GM18867 (cell line): ENCODE measurements around the gene TANC2.

Experiments
- ATAC-seq: cut with Tn5 transposase; IDR thresholded peaks from one replicate; pipeline ENCODE4 v1.9.1; 2021; ENCODE audit warnings: mild to moderate bottlenecking, moderate library complexity; ENCODE audit not compliant: unreplicated experiment

TANC2 gene

DNA sequence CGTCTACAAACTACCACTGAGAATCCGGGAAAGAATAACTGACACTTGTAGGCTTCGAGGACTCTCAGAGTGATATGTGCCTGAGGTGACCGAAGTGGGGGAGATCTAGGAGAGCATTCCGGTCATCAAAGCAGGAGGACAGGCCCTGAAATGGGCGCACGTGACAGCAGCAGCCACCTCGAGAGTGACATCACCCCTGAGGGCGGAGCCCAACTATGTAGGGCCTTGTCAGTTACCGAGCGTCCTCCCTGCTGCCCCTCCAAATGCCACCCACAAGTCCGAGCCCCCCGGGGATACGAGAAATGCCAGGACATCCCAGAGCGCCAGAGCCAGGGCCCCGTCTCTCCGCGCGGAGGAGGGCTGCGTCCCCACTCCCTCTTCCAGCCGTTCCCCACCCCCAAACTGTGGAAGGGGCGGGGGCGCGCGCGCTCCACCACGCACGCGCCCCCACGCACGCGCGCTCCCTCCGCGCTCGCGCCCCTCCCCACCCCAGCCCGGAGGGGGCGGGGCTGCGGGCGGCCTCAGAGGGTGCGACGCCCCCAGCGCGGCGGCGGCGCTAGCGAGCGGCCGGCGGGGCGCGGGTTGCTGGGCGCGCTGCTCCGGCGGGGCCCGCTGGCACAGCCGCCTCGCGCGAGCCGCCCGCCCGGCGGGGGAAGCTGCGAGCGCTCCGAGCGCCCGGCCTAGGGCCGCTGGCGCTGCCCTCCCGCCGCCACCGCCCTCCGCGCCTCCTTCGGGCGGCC is at the start of gene TANC2:
TANC2 (plus strand) TSS at position 550 of the 740 bp plus-strand sequence. CDS start 43,325 bp downstream, outside the sequence.
- peak; percentile 56 for ATAC-seq

DNA sequence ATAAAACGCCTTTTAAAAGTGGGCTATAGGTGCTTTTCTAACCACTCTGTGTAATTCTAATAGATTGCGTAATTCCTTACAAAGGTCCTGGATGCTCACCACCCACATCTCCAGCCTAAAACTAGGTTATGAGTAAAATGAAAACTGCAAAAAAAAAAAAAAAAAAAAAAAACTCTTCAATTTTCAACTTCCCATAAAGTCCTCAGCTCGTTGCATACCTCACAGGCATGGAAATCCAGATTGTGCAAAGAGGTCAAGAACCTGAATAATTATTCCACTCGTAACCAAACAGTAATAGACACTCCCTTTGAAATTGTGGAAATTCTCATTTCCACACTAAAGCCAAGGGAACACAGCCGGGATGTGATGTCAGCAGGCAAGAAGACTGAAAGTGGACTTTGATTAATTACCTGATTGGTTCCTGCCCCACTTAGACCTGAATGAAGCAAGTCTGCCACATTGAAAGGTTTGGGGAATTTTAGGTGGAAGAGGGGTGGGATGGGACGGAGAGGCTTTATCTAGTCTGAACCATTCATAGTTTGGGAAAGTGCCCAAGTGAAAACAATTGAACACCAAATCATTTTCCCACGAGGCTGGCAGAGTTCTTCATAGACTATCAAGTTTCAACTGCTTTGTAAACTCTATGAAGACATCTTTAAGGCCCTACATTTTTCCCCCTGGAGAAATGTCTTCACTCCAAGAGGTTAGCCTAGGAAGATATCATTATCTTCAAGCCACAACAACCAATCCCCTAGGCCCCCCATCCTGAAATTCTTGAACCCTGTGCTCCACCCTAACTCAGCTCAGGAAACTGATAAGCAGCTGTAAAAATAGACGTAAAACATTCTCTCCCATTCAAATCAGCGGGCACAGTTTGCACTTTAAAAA is 49.1 kb upstream of the TANC2 start:
- ATAC-seq, result no peak

DNA sequence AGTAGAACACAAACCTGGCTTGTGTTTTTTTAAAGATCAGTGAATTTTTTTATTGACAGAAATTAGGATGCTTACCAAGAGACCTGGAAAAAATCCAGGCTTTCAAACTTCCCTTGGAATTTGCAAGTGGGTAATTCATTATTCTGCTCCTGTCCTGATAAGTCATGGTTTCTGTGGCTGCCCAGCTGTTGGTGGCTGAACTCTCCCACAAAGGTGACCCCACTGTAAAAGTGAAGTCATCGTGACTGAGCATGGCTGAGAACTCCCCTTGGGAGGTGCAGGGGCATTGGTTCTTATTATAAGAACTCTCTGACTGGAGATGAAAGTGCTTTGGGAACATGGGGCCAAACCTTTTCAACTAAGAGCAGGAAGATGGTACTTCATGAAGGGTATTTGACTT is 46.6 kb upstream of the TANC2 start:
- no peak for ATAC-seq

DNA sequence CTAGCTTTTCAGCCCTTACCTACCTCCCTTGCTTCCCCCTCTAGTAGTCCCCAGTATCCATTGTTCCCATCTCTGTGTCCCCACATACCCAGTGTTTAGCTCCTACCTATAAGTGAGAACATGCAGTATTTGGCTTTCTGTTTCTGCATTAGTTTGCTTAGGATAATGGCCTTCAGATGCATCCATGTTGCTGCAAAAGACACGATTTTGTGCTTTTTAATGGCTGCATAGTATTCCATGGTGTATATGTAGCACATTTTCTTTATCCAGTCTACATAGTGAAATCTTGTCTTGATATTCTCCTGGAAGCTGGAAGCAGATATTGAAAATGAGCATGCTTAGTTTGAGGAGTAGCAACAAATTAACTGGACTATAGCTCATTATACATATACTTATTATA is 45.7 kb upstream of the TANC2 start:
- ATAC-seq, result no peak

DNA sequence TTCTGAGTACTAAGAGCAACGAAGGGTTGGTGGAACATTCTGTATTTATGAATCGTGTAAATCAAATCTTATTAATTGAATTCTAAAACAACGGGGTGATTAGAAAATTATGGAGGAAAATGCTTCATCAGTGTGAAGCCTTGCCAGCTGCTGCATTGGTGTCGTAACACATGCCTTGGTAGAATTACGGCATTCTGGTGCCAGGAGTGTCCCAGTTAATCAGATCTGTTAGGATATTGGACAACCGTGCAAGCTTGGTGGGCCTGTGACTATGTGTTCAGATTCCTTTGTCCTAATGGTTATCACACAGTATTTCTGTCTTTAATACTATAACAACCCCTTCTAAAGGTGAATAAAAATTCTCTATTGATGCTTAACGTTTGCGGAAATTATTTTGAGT is 44.2 kb upstream of the TANC2 start:
- ATAC-seq, result no peak

DNA sequence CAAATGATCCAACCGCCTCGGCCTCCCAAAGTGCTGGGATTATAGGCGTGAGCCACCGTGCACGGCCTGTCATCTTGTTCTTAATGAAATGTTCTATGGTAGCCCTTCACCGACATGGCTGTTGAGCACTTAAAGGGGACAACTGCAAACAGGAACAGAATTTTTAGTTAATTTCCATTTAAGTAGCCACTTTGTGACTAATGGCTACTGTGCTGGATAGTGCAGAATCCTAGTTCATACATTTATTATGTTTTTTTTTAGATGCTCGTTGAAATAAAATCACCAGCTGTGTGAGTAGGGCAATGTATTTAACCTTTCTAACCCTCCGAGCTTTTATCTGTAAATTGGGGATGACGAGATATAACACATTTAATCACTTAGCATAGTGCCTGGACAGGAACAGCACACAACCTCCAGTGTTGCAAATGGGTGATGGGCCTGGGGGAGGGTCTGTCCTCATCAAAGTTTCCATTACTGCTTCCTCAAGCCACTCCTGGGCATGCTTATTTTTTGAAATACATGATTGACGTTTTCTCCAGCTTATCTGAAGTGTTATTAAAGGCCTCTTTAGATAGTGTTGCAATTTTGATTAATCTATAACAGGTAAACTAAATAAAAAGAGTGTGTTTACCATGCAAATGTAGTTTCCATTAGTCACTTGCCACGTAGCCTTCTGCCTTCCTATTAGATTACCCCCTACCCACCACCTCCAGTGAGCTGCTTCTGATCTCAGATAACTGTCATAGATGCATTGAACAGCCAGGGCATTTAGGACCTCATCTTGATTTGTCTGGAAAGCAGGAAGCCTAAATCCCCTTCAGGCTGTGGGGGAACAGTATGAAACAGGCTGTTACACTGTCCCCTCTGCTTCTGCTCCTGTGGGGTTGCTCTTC is 42.5 kb upstream of the TANC2 start:
- ATAC-seq, result no peak

DNA sequence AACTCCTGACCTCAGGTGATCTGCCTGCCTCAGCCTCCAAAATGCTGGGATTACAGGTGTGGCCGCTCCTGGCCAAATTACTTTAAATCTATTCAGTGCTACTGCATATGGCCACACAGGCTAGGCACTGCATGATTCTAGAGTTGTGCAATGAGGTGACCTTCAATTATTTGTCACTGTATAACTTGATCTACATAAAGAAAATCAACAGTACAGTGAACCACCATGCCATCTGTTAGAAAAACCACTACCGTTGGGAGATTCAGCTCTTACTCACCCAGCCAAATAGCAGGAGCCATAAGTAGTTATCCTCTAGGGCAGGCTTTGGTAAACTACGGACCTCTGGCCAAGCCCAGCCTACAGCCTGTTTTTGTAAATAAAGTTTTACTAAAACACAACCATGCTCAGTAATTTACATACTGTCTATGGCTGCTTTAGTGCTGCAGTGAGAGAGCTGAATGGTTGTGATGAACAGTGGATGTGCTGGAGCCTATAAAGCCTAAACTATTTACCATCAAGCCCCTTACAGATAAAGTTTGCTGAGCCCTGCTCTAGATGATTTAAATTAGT is 40.7 kb upstream of the TANC2 start:
- no peak for ATAC-seq

DNA sequence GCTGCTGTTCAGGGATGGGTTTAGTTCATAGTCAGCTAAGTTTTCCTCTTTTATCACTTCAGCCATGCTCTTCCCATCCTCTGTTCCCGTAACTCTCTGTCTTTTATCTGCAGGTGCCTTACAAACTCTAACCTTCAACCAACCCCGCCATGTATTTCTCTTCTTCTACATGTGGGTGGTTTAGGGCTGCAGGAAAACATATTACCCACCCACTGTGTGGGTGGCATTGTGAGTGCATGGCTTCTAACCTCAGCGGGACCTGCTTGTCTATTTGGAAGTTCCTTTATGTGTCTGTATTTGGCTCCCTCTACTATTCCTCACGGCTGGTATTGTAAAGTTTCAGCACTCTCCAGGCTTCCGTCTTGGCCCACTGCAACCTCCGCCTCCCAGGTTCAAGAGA is 39.0 kb upstream of the TANC2 start:
- ATAC-seq, result no peak

DNA sequence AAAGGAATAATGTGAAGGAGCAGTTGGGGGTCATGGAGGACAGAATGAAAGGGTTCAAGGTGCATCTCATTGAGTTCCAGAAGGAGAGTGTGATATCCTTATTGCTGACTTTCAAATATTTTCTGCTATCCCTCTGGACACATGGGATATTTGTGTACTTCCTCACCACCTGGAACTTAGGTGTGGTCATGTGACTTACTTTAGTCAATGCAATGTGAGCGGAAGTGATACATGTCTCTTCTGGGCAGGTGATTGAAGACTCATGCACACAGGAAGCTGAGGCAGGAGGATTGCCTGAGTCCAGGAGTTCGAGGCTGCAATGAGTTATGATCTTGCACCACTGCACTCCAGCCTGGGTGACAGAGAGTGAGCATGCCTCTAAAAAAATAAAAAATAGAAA is 36.7 kb upstream of the TANC2 start:
- no peak for ATAC-seq

DNA sequence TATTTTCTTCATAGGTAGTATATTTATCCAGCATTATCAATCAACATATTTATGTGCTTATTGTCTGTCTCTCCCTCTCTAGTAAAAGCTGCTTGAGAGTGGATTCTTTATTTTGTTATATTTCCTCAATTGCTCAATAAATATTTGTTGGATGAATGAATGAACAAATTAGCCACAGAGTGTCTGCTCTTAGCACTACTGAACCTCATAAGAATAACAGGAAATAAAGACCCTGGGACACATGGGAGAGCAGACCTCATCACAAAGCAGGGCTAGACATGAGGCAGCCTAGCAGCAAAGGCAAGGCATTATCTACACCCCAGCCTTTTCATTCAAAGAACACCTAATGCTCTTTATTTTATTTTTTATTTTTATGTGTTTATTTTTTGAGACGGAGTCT is 34.9 kb upstream of the TANC2 start:
- ATAC-seq, result no peak

DNA sequence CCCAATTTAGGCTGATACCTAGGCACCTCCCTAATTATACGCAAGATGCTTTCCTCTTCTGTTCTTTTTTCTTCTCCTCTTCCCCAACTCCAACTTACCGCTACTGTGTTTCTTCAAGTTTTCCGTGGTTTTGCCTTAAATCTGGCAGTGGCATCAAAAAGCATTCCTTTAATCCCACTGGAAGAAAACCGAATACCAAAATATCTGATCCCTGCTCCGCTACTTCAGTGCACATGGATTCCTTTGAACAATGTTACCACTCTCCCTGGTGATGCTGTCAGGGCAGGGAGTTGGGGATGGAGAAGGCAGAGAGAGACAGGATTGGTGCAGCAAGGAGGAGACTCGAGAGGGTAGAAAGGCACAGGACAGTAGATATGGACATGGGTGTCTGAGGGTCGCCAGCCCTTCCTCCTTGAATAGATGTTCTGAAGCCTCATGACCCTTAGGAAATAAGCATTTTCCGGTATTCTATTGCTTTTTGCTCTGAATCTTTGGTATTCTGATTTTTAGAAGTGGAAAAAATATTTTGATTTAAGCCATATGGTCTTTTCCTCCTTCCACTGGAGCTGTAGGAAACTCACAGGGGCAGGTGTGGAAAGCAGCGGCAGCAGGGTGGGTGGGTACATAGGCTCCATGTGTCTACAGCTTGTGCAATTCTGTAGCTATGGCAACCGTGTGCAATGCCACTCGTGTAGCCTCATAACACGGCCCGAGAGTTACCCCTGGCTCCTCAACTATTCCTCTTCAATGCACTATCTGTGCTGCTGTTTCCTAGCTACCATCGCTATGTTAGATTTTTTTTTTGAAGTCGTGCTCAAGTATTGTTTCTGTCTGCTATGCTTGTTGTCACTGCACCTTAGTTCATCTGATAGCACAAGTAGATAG is 32.3 kb upstream of the TANC2 start:
- no peak for ATAC-seq

DNA sequence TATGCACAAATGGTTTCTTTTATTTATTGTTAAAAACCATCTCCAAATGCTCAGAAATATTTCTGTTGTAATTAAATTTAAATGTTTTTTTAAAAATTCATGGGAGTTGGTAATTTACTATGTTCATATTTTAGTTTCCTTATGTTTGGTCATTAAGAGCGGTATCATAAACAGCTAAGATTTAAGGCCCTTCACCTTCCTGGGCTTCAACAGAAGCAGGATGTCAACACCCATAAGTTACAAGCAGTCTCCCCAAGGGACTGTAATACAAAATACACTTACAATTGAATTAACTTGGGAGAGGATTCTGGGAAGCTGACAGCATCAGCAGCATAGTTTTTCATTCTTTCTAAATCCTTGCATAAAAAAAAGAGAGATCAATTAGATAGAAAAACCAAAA is 30.9 kb upstream of the TANC2 start:
- ATAC-seq, result no peak

DNA sequence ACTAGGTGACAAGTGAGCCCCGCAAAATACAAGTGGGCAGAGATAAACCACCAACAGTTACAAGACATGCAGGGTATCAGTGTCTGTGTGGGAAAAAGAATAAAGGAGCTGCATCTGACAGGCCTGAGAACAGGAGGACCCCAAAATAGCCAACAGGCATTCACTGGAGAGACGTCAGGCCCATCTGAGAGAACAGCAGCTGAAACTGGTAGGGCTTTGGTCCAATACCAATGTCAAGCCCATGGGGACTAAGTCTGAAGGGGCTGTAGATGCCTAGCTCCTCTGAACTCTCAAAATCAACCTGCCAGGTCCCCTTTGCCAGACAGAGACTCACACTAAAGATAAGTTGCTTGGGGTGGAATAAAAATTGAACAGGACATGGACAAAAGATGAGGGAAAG is 30.5 kb upstream of the TANC2 start:
- ATAC-seq, result no peak

DNA sequence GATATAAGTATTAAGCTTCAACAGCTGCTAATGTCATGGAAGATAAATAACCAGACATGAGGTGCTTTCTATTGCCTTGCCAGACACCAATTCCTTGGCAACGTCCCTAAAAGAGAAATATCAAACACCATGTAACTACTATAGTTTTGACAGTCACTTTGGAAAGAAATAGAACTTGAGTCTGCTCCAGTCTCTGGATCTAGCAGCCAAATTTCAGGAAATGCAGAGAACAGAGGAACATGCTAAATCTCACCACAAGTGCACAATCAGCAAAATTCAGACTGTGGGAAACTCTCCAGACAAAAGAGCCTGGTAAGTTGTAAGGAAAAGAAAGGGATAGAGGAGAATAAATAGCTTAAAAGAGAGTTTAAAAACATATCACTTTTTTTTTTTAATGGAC is 28.4 kb upstream of the TANC2 start:
- ATAC-seq, result no peak

DNA sequence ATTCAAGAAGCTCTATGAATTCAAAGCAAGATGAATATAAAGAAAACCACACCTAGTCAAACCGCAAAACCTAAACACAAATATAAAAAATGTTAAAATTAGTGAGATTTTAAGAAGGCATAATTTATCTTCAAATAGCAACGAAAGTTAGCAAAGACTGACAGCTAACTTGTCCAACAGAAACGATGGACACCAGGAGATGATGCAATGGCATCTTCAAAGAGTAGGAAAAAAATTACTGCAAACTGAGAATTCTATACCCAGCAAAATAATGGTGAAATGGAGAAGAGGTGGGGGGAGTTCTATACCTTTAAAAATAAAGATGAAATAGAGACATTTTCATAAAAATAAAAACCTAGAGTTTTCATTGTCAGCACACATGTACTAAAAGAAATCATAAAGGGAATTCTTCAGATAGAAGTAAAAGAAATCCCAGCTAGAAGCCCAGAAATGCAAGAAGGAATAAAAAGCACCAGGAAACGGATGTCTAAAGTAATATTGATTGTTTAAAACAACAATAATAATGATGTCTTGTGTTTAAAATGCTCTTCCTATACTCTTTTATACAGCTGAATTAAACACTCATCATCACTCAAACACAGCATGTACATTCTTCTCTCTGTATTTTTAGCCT is 24.6 kb upstream of the TANC2 start:
- no peak for ATAC-seq

DNA sequence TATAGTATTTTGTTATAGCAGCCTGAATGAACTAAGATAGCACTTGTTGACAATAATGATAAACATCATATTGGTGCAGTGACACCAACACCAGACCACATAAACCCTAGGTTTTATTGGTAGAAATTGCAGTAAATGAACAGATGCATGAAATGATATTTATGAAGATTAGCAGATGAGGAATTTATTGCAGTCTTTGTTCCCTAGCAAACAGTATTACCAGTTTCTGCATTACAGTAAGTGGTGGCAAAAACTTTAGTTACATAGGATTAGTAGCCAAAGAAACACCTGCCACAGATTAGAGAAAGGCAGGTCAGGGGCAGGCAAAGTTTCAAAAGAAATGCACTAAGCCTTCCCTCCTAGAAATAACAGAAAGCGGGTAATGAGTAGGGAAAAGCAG is 17.7 kb upstream of the TANC2 start:
- ATAC-seq, result no peak

DNA sequence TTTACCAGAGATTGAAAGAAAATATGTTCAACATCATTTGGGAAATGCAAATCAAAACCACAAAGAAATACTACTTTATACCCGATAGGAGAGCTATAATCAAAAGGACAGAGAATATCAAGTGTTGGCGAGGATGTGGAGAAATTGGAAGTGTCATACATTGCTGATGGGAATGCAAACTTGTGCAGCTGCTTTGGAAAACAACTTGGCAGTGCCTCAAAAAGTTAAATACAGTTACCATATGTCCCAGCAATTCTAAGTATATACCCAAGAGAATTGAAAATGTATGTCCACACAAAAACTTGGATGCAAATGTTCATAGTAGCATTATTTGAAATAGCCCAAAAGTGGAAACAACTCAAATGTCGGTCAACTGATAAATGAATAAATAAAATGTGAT is 17.0 kb upstream of the TANC2 start:
- ATAC-seq, result no peak

DNA sequence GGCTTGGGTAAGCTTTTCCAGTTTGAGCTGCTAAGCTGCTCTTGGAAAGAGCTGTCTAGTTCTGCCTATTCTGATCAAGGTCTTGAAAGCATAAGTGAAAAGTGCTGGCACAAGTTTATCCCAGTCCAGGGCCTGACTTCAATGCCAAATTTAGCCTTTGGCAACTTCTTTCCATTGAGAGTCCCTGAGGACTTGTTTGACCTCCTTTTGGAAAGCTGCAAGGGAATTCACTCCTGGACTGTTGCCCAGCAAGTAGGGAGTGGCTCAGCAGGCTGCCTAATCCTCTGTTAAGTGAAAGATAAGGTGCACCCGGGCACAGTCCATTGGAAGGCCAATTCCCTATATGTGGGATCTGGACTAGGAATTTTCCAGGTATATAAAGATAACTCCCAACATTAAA is 16.0 kb upstream of the TANC2 start:
- no peak for ATAC-seq

DNA sequence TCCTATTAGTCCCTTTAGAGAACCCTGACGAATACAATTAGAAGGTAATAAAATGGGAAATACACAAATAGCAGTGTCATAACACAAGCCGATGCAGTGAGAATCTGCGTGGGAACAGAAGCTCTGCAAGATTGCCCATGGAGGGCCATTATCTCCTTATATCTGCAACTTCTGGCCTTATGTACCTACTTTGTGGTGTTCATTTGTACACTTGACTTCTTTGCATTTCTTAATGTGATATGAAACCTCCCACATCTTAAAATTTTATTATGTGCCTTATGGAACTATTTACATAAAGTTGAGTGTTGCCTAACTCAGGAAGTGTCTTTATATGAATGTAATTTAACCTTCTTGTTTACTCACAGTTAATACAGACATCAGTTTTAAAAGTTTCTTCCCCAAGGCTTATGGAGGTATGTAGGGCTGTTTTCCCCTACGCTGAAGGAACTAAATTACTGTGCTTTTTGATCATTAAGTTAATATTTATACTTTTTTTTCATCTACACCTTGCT is 10.1 kb upstream of the TANC2 start:
- ATAC-seq, result no peak
